CD14-positive monocyte (primary cell): ENCODE data around the gene LZIC. TPM values are rescaled to one million over a fixed set of nuclear protein-coding genes. Genes with fewer than 3 reads are reported as not detected.

ENCODE experiments used
- DNase-seq, 3 donors: peaks; one replicate each; pipeline ENCODE4 v3.0.0-alpha.2; 2011 to 2022
- H2AFZ ChIP-seq: 2 replicates; pipeline ENCODE4 v1.6.0; 2012; ENCODE audit warnings: mild to moderate bottlenecking, low read depth, low read length, inconsistent platforms; ENCODE audit not compliant: insufficient read depth, poor library complexity, severe bottlenecking
- H3K27ac ChIP-seq, 2 donors: 1 replicate in 1 of 2; 2 replicates in 1 of 2; pipeline ENCODE4 v1.5.1; 2012 to 2013; ENCODE audit warnings: low read length in 2 of 2, control low read depth in 1 of 2, inconsistent platforms in 1 of 2, low read depth in 1 of 2, mild to moderate bottlenecking in 1 of 2
- H3K27me3 ChIP-seq, 2 donors: one replicate each; pipeline versions ENCODE4 v1.6.0 to v1.6.1; 2011 to 2013; ENCODE audit warnings: low read length in 2 of 2; ENCODE audit not compliant: control insufficient read depth in 2 of 2, insufficient read depth in 2 of 2
- H3K36me3 ChIP-seq, 2 donors: replicated peaks in 1 of 2; 1 replicate in 1 of 2; 2 replicates in 1 of 2; pipeline versions ENCODE4 v1.5.1 to v1.6.1; 2012 to 2013; ENCODE audit warnings: low read length in 2 of 2, control low read depth in 1 of 2, inconsistent platforms in 1 of 2, mild to moderate bottlenecking in 1 of 2; ENCODE audit not compliant: insufficient read depth in 2 of 2, control insufficient read depth in 1 of 2
- H3K4me1 ChIP-seq, 2 donors: 1 replicate in 1 of 2; 2 replicates in 1 of 2; pipeline versions ENCODE4 v1.5.1 to v1.6.1; 2012 to 2013; ENCODE audit warnings: low read length in 2 of 2, control low read depth in 1 of 2, inconsistent platforms in 1 of 2, mild to moderate bottlenecking in 1 of 2, moderate library complexity in 1 of 2; ENCODE audit not compliant: insufficient read depth in 2 of 2, control insufficient read depth in 1 of 2
- H3K4me2 ChIP-seq: replicated peaks from 2 replicates; pipeline ENCODE3; 2012; ENCODE audit warnings: low read length, moderate library complexity, mild to moderate bottlenecking; ENCODE audit not compliant: poor library complexity, severe bottlenecking; ENCODE audit errors: extremely low read depth
- H3K4me3 ChIP-seq, 3 experiments: fragments of 200-600 bp in 1 of 3; sonication (generic) in 1 of 3; replicated peaks in 1 of 3; 1 replicate in 2 of 3; 2 replicates in 1 of 3; pipeline ENCODE4 v1.5.1; 2011 to 2013; ENCODE audit warnings: low read length in 3 of 3, mild to moderate bottlenecking in 3 of 3, control low read depth in 2 of 3, low read depth in 2 of 3, inconsistent platforms in 1 of 3, moderate library complexity in 1 of 3
- H3K79me2 ChIP-seq: 2 replicates; pipeline ENCODE4 v1.6.0; 2012; ENCODE audit warnings: mild to moderate bottlenecking, control low read depth, inconsistent platforms, low read length, moderate library complexity; ENCODE audit not compliant: insufficient read depth
- H3K9ac ChIP-seq: 2 replicates; pipeline ENCODE4 v1.6.0; 2017; ENCODE audit warnings: low read length, mild to moderate bottlenecking; ENCODE audit not compliant: insufficient read depth, poor library complexity, severe bottlenecking
- H3K9me3 ChIP-seq, 2 donors: replicated peaks in 1 of 2; 1 replicate in 1 of 2; 2 replicates in 1 of 2; pipeline versions ENCODE4 v1.5.1 to v1.6.1; 2012 to 2013; ENCODE audit warnings: low read length in 2 of 2, control low read depth in 1 of 2; ENCODE audit not compliant: control insufficient read depth in 1 of 2, insufficient read depth in 1 of 2
- H4K20me1 ChIP-seq: 2 replicates; pipeline ENCODE4 v1.6.0; 2012; ENCODE audit warnings: mild to moderate bottlenecking, low read length, control low read depth, moderate library complexity; ENCODE audit not compliant: insufficient read depth
- H3K27ac Mint-ChIP-seq, 7 donors: one replicate each; pipeline ENCODE4 v1.8.0; 2020; ENCODE audit warnings: mild to moderate bottlenecking in 7 of 7, mixed read lengths in 7 of 7, moderate library complexity in 6 of 7, inconsistent platforms in 2 of 7
- H3K27me3 Mint-ChIP-seq, 3 donors: one replicate each; pipeline ENCODE4 v1.8.0; 2021 to 2022; ENCODE audit warnings: low read depth in 3 of 3, mild to moderate bottlenecking in 3 of 3, mixed read lengths in 3 of 3, moderate library complexity in 3 of 3, inconsistent platforms in 1 of 3
- H3K36me3 Mint-ChIP-seq, 2 donors: one replicate each; pipeline ENCODE4 v1.8.0; 2020; ENCODE audit warnings: mixed read lengths in 2 of 2, inconsistent platforms in 1 of 2, mild to moderate bottlenecking in 1 of 2
- H3K4me1 Mint-ChIP-seq: one replicate; pipeline ENCODE4 v1.8.0; 2020; ENCODE audit warnings: mild to moderate bottlenecking, mixed read lengths
- H3K4me3 Mint-ChIP-seq, 2 donors: one replicate each; pipeline ENCODE4 v1.8.0; 2020; ENCODE audit warnings: mild to moderate bottlenecking in 2 of 2, mixed read lengths in 2 of 2, moderate library complexity in 1 of 2
- H3K9me3 Mint-ChIP-seq, 7 donors: one replicate each; pipeline ENCODE4 v1.8.0; 2020 to 2022; ENCODE audit warnings: mixed read lengths in 7 of 7, mild to moderate bottlenecking in 6 of 7, moderate library complexity in 6 of 7, inconsistent platforms in 2 of 7
- WGBS: methylation state at CpG from one replicate; pipeline ENCODE4 v1.1.5; 2013; ENCODE audit warnings: missing lambda C conversion rate; ENCODE audit not compliant: insufficient coverage; 5-methylcytosine and 5-hydroxymethylcytosine counted together
- intact Hi-C, 2 donors: fragments of 100-400 bp; cut with micrococcal nuclease; formaldehyde crosslinking; loops; one replicate each; pipeline versions ENCODE4 v1.15.0 to v1.15.1; 2023
- polyA plus RNA-seq, 3 donors: library from polyadenylated mRNA; depleted of rRNA in 1 of 3; unstranded in 2 of 3; stranded (reverse) in 1 of 3; fragments of 300-500 nt in 2 of 3; fragments of >200 nt in 1 of 3; fragmentation: Illumina TruSeq in 2 of 3; gene quantifications; 1 replicate in 2 of 3; 2 replicates in 1 of 3; pipeline ENCODE4 v1.2.3, GENCODE V29; 2012 to 2021
- TF ChIP-seq, protein P1 (sequence below): fragments of 200-600 bp; IDR thresholded peaks from one replicate; pipeline ENCODE4 v1.8.0; 2022; ENCODE audit warnings: antibody characterized with exemption, mild to moderate bottlenecking

The LZIC gene
- polyA plus RNA-seq, 3 donors, result 11.1 to 32.9 (median 28.2) TPM

DNA sequence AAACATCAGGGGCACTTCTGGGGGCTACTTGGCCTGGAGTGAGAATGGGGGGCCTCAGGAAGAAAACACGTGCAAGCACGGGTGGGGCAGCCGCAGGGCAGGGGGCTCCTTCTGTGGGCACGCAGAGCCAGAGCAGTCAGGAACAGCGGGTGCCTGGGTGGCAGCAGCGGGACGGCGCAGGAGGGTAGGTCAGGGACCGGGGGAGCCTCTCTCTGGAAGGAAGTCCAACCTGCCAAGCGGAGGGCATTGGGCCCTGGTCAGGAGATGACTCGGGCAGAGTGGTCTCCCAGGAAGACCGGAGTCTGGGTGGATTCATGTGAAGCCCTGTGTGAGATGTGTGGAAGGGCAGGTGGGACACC is 60.3 kb downstream of the LZIC start:
- no peaks in the 10 kb centered on the region for H3K27me3 Mint-ChIP-seq
- Histone ChIP-seq H3K4me2 (no peak overlapping the region), H3K27me3 (no peaks in the 10 kb centered on the region), H3K4me3 (no peak overlapping the region), H3K4me1 (no peaks in the 10 kb centered on the region), H3K9ac (no peak overlapping the region), H3K36me3 (peaks cover 11 to 42% of the 10 kb centered on the region in 2 donors), H3K27ac (no peak overlapping the region), H3K79me2 (peaks cover 23% of the 10 kb centered on the region), H3K9me3 (no peaks in the 10 kb centered on the region), H2AFZ (no peak overlapping the region), H4K20me1 (no peaks in the 10 kb centered on the region)
- H3K36me3 Mint-ChIP-seq, result peaks cover 44 to 60% of the 10 kb centered on the region in 2 donors
- TF ChIP-seq, protein P1, sequence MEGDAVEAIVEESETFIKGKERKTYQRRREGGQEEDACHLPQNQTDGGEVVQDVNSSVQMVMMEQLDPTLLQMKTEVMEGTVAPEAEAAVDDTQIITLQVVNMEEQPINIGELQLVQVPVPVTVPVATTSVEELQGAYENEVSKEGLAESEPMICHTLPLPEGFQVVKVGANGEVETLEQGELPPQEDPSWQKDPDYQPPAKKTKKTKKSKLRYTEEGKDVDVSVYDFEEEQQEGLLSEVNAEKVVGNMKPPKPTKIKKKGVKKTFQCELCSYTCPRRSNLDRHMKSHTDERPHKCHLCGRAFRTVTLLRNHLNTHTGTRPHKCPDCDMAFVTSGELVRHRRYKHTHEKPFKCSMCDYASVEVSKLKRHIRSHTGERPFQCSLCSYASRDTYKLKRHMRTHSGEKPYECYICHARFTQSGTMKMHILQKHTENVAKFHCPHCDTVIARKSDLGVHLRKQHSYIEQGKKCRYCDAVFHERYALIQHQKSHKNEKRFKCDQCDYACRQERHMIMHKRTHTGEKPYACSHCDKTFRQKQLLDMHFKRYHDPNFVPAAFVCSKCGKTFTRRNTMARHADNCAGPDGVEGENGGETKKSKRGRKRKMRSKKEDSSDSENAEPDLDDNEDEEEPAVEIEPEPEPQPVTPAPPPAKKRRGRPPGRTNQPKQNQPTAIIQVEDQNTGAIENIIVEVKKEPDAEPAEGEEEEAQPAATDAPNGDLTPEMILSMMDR, result no peak
- peak overlapping the region in 4 of 7 donors; percentile 20 to 81 (median 46) for H3K27ac Mint-ChIP-seq
- H3K9me3 Mint-ChIP-seq, result no peaks in the 10 kb centered on the region
- WGBS, result 86% methylated on average over 12 of the region's 12 CpGs
- H3K4me3 Mint-ChIP-seq, result no peak overlapping the region
- intact Hi-C loops, result no loop called here
- no peak for DNase-seq
- H3K4me1 Mint-ChIP-seq, result peaks cover 5% of the 10 kb centered on the region

DNA sequence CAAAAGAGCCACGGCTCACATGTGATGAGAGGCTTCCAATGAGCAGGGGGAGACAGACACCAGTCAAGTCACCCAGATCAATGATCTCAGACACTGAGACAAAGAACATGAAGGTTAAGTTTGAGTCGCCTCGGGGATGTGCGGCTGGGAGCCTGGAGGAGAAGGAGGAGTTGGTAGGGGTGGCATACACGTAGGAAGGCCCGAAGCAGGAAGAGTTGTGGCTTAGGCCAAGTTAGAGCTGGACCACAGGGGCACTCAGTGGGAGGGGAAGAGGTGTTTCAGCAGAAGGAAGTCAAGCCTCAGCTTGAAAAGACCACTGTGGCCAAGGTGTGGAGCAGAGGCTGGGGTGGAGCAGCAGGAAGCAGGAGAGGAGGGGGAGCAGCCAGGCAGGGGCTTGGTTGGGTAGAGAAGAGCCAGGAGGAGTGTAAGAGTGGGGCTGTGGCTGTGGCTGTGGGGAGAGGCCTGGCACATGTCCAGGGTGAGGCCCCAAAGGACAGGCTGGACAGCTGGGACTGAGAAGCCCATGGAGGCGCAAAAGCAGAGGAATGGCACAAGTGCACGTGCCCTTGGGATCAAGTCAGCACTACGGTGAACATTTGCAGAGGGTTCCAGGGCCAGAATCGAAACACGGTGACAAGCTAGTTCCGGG is 60.8 kb downstream of the LZIC start:
- Histone ChIP-seq H3K4me1 (no peaks in the 10 kb centered on the region), H3K27me3 (no peaks in the 10 kb centered on the region), H3K9me3 (no peaks in the 10 kb centered on the region), H3K9ac (no peak overlapping the region), H3K79me2 (peaks cover 23% of the 10 kb centered on the region), H3K4me3 (no peak overlapping the region), H4K20me1 (no peaks in the 10 kb centered on the region), H2AFZ (no peak overlapping the region), H3K36me3 (peaks cover 14 to 47% of the 10 kb centered on the region in 2 donors), H3K4me2 (no peak overlapping the region), H3K27ac (no peak overlapping the region)
- Mint-ChIP-seq H3K4me1 (peaks cover 5% of the 10 kb centered on the region), H3K9me3 (no peaks in the 10 kb centered on the region), H3K27me3 (no peaks in the 10 kb centered on the region), H3K4me3 (no peak overlapping the region), H3K36me3 (peaks cover 44 to 60% of the 10 kb centered on the region in 2 donors), H3K27ac (peak overlapping the region in 3 of 7 donors; percentile 35 to 65 (median 38))
- intact Hi-C loops, result no loop called here
- DNase-seq, result no peak
- TF ChIP-seq, protein P1, result no peak
- 57% methylated on average over 12 of the region's 12 CpGs for WGBS
